ENCODE data around the gene KCNJ18.
"Not testable (repeated sequence)": the region's sequence is repeated elsewhere in the genome, so short reads cannot be mapped to it uniquely, and the experiment has no call there.

DNA sequence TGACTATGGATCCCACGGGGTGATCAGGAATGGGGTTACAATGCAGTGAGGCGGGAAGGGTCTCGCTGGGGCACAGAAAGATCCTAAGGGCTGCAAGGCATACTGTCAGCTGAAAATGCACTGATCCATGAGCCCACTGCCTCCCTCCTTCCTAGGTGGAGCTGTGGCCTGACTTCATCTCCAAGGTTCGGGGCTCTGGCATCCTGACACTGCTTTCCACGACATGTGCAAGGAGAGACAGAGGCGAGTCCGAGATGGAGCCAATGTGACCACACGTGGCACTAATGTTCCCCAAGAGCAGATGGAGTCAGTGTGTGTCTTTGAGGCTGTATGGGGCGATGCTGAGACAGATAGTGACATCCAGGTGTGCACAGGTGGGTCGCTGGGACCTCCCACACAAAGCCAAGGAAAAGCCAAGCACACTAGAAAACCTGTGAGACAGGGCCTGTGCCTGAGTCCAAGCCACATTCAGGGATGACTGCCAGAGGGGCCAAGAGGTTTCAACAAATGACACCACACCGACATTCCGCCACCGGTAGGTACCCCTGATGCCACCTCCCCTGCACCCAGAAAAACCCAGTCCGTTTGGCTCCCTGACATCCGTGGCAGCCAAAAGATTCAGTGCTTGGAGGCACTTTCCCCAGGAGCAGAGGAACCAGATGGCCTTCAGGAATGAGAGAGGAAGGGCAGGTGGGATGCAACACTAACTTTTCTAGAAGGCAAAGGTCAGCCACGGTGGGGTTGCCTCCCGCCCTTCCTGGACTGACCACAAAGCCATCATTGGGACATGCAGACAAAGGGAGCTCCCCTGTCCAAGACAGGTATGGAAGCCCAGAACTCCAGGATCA is 17.2 kb upstream of the KCNJ18 start:
- TF ChIP-seq, protein P1, sequence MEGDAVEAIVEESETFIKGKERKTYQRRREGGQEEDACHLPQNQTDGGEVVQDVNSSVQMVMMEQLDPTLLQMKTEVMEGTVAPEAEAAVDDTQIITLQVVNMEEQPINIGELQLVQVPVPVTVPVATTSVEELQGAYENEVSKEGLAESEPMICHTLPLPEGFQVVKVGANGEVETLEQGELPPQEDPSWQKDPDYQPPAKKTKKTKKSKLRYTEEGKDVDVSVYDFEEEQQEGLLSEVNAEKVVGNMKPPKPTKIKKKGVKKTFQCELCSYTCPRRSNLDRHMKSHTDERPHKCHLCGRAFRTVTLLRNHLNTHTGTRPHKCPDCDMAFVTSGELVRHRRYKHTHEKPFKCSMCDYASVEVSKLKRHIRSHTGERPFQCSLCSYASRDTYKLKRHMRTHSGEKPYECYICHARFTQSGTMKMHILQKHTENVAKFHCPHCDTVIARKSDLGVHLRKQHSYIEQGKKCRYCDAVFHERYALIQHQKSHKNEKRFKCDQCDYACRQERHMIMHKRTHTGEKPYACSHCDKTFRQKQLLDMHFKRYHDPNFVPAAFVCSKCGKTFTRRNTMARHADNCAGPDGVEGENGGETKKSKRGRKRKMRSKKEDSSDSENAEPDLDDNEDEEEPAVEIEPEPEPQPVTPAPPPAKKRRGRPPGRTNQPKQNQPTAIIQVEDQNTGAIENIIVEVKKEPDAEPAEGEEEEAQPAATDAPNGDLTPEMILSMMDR (IDR thresholded peaks at IDR 0.05), result not testable (repeated sequence)
- not testable (repeated sequence) for TF ChIP-seq POLR2A (IDR thresholded peaks at IDR 0.05)

Data from right lobe of liver (tissue), 4 donors.